NCI-H1930 (cell line): ENCODE data around the gene EEFSEC.

Source experiments
- DNase-seq, 2 experiments: peaks; one replicate each; lab custom pipeline; 2025; lab: John Stamatoyannopoulos, UW

Gene EEFSEC

DNA sequence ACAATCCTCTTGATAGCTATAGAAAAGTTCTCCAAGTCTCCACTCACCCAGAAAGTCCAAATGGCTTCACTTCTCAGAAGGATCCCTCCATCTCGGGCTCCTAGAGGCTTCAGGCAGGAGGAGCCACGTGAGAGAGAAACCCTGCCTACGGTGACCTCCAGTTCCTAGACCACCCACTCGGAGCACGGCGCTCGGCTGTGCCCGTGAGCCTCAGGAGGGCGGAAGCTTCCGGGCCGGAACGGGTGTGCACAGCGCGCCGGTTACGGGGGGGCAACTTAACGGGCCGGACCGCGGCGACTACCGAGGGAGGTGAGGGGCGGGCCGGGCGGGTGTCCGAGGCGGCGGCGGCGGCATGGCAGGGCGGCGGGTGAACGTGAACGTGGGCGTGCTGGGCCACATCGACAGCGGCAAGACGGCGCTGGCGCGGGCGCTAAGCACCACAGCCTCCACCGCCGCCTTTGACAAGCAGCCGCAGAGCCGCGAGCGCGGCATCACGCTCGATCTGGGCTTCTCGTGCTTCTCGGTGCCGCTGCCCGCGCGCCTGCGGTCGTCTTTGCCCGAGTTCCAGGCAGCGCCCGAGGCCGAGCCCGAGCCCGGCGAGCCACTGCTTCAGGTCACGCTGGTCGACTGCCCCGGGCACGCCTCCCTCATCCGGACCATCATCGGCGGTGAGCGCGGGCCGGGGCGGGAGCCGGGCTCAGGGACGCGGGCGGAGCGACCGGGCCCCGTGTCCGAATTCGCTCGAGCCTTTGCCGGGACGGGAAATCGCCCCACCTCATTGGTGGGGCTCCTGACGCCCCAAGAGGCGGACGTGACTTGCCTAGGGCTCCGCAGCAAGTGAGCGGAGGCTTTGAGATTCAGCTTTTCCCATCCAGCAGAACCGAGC, at the start of gene EEFSEC:
TSS of gene EEFSEC (plus strand) at position 326 of the 886 bp plus-strand sequence. CDS start at position 353, 27 bp downstream.
- peak; percentile 66 to 72 for DNase-seq

GRCh38 chr3:128107834-128108233, 45.4 kb upstream of the EEFSEC start:
- no peak for DNase-seq

- no peak for DNase-seq
Measured at GRCh38 chr3:128111147-128111546, 42.1 kb upstream of the EEFSEC start.

- DNase-seq: no peak
Measured at GRCh38 chr3:128112357-128112968, 40.8 kb upstream of the EEFSEC start.

- DNase-seq: no peak
Measured at GRCh38 chr3:128113817-128114794, 39.2 kb upstream of the EEFSEC start.

DNA sequence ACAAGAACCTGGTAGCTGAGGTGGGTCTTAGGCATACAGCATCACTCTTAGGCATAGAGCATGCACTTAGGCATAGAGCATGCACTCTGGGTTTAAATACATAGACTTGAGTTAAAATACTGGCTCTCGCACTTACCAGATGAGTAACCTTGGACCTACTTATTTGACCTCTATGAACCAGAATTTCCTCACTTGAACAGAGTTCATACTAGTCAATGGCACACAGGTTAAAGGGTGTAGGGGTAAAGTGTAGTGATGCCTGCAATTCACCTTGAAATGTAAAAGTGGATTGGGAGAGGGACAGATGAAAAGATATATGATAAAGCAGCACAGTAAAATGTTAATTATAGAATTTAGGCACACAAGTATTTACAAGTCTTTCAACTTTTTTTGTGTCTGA, 31.3 kb upstream of the EEFSEC start:
- DNase-seq: no peak

DNA sequence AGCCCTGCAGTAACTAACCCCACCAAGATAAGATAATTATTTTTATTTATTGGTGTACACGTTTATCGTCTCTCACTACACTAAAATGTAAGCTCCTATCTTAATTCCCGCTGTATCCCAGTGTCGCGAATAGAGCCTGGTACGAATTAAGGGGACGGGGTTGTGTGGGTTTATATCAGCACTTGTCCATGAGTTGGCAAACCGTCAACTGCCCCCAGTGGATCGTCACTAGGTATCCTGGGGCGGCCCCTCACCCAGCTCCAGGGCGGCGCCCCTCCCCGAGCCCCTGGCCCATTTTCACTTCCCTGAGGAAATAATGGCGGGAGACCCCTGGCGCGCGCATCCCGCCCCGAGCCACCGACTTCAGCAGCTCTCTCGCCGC, 30.1 kb upstream of the EEFSEC start:
- no peak for DNase-seq

DNA sequence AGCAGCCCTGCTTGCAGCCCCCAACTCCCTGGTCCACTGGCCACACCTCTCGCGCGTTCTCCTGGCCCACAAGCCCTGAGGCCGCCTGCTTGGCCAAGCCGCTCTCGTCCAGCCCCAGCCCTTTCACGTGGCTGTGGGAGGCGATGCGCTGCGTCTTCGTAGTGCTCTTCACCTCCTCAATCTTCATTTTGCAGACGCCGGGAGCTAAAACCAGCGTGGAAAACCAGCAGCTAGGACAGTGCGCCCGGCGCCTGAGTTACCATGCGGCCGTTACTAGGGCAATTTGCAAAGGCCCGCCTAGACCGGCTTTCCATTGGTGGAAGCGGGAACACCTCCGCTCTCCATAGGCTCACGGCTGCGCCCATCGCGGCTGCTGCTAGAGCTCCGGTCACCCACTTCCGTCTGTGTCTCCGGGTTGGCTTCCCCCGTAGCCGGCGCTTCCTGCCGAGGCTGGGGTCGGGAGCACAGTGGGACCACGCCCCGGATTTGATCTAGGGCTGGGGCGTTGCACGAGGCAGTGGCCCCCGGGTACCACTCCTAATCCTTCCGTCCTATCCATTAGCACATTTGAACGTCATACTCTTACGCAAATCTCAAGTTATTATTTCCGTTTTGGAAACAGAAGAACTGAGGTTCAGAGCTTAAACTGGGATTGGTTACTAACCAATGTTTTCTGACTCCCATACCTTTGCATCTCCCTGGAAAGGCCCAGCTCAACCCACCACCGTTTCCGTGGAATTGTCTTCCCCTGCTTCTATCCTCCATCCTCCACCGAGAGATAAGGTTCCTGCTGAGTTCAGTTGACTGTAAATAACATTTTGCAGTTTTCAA, 29.5 kb upstream of the EEFSEC start, which contains the start of gene RUVBL1:
TSS of gene RUVBL1 (minus strand) at position 275 of the 831 bp plus-strand sequence. CDS start at position 187, 88 bp downstream.
- DNase-seq: peak; percentile 96 to 97

- DNase-seq: no peak
Measured at GRCh38 chr3:128127236-128127635, 26.0 kb upstream of the EEFSEC start.

DNA sequence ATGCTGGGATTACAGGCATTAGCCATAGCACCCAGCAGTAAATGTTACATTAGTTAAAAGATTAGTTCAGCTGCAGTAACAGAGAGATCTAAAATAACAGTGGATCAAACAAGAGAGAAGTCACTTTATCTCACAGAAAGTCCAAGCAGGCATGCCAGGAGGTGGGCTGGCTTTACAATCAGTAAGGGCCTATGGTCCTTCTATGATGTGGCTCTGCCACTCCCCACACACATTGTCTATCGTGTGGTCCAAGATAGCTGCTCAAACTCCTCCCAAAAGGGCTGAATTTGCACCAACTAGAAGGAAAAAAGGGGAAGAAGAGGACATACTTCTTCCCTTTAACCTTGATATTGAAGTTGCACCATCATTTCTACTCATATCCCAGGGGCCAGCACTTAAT, 25.0 kb upstream of the EEFSEC start:
- DNase-seq: no peak

- no peak for DNase-seq
Measured at GRCh38 chr3:128131897-128132646, 21.2 kb upstream of the EEFSEC start.

GRCh38 chr3:128133273-128133883, 19.9 kb upstream of the EEFSEC start:
- peak in 1 of 2 experiments; percentile 43 for DNase-seq

GRCh38 chr3:128143496-128143895, 9.8 kb upstream of the EEFSEC start:
- no peak for DNase-seq

DNA sequence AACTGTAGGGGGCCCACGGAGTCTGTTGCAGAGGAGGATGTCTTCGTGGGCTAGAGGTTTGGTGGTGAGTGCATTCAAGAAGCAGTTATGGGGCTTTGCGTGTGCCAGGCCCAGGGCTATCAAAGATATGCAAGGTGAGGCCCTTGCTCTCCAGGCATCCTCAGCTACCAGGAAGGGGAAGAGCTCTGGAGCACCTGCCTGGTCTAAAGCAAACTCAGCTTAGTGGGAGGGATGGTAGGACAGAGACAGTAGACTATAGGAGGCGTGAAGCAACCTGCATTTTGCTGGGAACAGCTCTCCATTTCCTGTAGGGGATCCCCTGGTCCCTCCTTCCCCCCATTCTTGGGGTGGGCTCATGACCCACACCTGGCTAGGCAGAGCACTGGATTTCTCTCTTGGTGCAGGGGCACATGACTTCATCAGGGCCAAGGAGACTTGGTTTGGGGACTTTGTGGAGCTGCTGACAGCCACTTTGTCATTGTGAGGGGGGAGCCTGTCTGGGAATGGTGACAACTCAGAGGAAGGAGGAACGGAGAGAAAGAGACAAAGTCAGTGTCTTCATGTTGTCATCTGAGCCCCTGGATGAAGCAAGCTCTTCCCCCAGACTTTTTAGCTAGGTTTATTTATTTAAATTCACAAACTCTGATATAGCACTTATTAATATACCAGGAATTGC, 8.6 kb upstream of the EEFSEC start:
- DNase-seq: no peak

DNA sequence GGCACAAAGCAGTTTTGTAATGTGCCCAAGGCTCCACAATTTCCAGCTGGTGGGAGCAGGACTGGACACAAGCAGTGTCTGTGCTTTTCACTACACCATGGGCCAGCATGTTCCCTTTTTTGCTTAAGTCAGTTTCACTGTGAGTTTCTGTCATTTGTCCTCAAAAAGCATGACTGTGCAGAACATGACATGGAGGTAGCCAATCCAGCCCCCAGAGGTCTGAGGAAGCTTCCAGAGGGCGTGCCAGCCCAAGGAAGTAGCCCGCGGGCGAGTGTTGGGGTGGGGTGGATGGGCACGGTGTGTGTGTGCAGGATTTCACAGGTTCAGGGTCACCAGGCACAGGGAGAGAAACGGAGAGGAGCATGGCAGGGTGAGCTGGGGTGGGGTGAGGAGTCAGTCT, 8.0 kb upstream of the EEFSEC start:
- DNase-seq: no peak

- no peak for DNase-seq
Measured at GRCh38 chr3:128146201-128146600, 7.1 kb upstream of the EEFSEC start.

GRCh38 chr3:128149650-128150049, 3.6 kb upstream of the EEFSEC start:
- no peak for DNase-seq

- DNase-seq: no peak
Measured at GRCh38 chr3:128151758-128152274, 1.5 kb upstream of the EEFSEC start.
